Measurements from ENCODE around the gene CSNK1D. TPM values are rescaled to one million over a fixed set of nuclear protein-coding genes. Genes with fewer than 3 reads are reported as not detected.

Gene CSNK1D
- total RNA-seq, 1 donor = 50.3 TPM

DNA sequence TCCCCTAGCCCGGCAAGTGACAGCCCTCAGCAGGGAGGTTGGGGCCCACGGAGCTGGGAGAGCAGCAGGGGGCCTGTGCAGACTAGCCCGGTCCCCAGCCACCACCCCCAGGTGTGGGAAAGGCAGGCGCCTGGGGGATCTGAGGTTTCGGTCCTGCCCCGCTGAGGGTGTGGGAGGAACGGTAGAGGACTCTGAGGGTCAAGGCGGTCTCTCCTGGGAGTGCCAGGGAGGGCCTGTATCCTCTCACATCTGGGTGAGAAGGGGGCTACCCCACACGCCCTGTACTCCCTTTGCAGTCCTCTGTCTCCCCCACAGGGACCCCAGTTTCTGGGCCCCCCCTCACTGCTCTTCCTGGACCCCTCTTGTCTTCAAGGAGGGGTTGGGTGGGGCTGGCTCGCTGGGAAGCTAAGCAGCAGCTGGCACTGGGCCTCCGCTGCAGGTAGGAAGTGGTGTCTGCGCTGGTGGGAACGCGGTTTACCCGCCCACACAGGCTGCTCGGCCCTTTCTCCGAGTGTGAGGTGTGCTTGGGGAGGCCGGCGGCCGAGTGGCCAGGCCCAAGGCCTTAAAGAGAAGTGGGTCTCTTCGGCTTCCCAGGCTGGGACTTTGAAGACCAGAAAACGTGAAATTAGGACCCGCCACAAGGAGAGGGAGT is 28.5 kb upstream of the CSNK1D start:
- H3K4me2 ChIP-seq (ENCODE audit: insufficient read depth, low read length) = no peak overlapping the region
- H3K4me1 ChIP-seq (ENCODE audit: insufficient read depth, low read length) = peaks cover 16% of the 10 kb centered on the region
- H3K4me3 ChIP-seq (ENCODE audit: insufficient read depth, low read length) = no peak overlapping the region
- H4K20me1 ChIP-seq (ENCODE audit: insufficient read depth, low read length) = no peaks in the 10 kb centered on the region
- no peaks in the 10 kb centered on the region for H3K9me3 ChIP-seq (ENCODE audit: low read depth, low read length)
- DNase-seq (ENCODE audit: insufficient read length, low spot score, missing footprints) = peak; percentile 79
- H3K36me3 ChIP-seq (ENCODE audit: insufficient read depth, low read length) = no peaks in the 10 kb centered on the region
- no peak overlapping the region for H3K27ac ChIP-seq (ENCODE audit: low read depth, low read length)
- no peaks in the 10 kb centered on the region for H3K79me2 ChIP-seq (ENCODE audit: insufficient read depth, low read length)
- TF ChIP-seq, protein P1, sequence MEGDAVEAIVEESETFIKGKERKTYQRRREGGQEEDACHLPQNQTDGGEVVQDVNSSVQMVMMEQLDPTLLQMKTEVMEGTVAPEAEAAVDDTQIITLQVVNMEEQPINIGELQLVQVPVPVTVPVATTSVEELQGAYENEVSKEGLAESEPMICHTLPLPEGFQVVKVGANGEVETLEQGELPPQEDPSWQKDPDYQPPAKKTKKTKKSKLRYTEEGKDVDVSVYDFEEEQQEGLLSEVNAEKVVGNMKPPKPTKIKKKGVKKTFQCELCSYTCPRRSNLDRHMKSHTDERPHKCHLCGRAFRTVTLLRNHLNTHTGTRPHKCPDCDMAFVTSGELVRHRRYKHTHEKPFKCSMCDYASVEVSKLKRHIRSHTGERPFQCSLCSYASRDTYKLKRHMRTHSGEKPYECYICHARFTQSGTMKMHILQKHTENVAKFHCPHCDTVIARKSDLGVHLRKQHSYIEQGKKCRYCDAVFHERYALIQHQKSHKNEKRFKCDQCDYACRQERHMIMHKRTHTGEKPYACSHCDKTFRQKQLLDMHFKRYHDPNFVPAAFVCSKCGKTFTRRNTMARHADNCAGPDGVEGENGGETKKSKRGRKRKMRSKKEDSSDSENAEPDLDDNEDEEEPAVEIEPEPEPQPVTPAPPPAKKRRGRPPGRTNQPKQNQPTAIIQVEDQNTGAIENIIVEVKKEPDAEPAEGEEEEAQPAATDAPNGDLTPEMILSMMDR (IDR thresholded peaks at IDR 0.05; ENCODE audit: extremely low read depth, low read depth, low read length) = no peak
- H2AFZ ChIP-seq (ENCODE audit: low read length) = no peak overlapping the region
- no peaks in the 10 kb centered on the region for H3K27me3 ChIP-seq (ENCODE audit: insufficient read depth, low read length)

DNA sequence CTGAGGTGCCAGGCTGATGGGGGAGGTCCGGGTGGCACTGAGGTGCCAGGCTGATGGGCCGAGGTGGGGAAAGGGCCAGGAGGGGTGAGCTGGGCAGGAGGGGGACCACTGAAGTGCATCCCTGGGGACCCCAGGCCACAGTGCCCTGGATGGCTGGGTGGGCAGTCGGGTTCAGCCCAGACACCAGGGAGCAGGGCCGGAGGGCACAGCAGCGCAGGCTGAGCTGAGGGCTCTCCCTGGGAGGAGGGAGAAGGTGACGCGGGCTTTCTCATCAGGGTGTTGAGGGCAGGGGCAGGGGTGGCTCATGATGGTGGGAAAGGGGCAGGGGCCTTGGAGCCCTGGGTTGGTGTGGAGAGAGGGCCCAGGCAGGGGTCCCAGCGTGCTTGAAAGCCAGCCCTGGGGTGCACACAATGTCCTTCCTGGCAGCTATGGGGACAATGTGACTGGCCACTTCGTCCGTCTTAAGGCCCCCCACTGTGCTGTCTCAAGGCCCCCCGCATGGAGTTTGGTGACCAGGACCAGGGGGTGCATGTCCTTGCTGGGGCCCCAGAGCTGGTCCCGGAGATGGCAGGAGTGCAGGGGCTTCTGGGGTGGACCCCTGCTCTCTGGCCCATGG is 27.9 kb upstream of the CSNK1D start:
- Histone ChIP-seq H3K9me3 (ENCODE audit: low read depth, low read length) (no peaks in the 10 kb centered on the region), H3K36me3 (ENCODE audit: insufficient read depth, low read length) (no peaks in the 10 kb centered on the region), H3K27me3 (ENCODE audit: insufficient read depth, low read length) (no peaks in the 10 kb centered on the region), H3K4me3 (ENCODE audit: insufficient read depth, low read length) (no peak overlapping the region), H4K20me1 (ENCODE audit: insufficient read depth, low read length) (no peaks in the 10 kb centered on the region), H3K27ac (ENCODE audit: low read depth, low read length) (no peak overlapping the region), H3K4me1 (ENCODE audit: insufficient read depth, low read length) (peaks cover 19% of the 10 kb centered on the region), H2AFZ (ENCODE audit: low read length) (no peak overlapping the region), H3K79me2 (ENCODE audit: insufficient read depth, low read length) (no peaks in the 10 kb centered on the region), H3K4me2 (ENCODE audit: insufficient read depth, low read length) (no peak overlapping the region)
- peak; percentile 78 for DNase-seq (ENCODE audit: insufficient read length, low spot score, missing footprints)
- TF ChIP-seq, protein P1 (IDR thresholded peaks at IDR 0.05; ENCODE audit: extremely low read depth, low read depth, low read length) = no peak

DNA sequence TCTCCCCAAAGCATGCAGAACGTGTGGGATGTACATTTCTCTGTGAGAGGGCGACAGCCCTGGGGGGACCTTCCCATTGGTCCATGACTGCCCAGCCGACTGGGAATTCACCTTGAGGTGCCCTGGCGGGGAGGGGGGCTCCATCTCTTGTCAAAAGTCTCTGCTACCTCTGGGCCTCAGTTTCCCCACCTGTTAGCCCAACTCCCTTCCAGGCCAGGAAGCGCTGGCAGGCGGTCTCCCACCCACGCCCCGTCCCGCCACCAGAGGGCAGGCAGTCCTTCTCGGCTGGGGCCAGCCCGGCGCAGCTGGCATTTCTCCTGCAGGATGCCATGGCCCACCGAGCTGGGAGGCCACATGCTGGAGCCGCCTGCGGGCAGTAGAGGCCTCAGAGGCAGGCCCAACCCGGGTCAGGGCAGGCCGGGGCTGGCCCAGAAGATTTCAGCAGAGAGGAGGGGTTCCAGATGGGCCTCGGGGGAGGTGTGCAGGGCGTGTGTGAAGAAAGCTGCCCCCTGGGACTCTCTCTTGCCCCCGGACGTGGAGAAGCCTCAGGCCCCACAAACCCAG is 27.3 kb upstream of the CSNK1D start:
- no peaks in the 10 kb centered on the region for H3K9me3 ChIP-seq (ENCODE audit: low read depth, low read length)
- no peak overlapping the region for H3K27ac ChIP-seq (ENCODE audit: low read depth, low read length)
- H3K36me3 ChIP-seq (ENCODE audit: insufficient read depth, low read length) = no peaks in the 10 kb centered on the region
- H4K20me1 ChIP-seq (ENCODE audit: insufficient read depth, low read length) = no peaks in the 10 kb centered on the region
- H3K4me2 ChIP-seq (ENCODE audit: insufficient read depth, low read length) = no peak overlapping the region
- H2AFZ ChIP-seq (ENCODE audit: low read length) = no peak overlapping the region
- H3K4me3 ChIP-seq (ENCODE audit: insufficient read depth, low read length) = no peak overlapping the region
- H3K79me2 ChIP-seq (ENCODE audit: insufficient read depth, low read length) = no peaks in the 10 kb centered on the region
- TF ChIP-seq, protein P1 (IDR thresholded peaks at IDR 0.05; ENCODE audit: extremely low read depth, low read depth, low read length) = peak; percentile 62
- peaks cover 19% of the 10 kb centered on the region for H3K4me1 ChIP-seq (ENCODE audit: insufficient read depth, low read length)
- no peaks in the 10 kb centered on the region for H3K27me3 ChIP-seq (ENCODE audit: insufficient read depth, low read length)
- peak; percentile 97 for DNase-seq (ENCODE audit: insufficient read length, low spot score, missing footprints)

DNA sequence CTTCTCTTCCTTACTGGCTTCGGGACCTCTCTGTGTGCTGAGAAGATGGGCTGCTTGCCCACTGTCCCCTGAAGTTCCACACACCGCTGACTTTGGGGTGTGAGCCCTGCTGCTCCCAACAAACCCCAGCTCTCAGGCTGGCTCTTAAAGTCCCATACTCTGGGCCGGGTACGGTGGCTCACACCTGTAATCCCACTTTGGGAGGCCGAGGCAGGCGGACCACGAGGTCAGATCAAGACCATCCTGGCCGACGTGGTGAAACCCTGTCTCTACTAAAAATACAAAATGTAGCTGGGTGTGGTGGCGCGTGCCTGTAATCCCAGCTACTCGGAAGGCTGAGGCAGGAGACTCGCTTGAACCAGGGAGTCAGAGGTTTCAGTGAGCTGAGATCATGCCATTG is 26.7 kb upstream of the CSNK1D start:
- no peak overlapping the region for H3K4me2 ChIP-seq (ENCODE audit: insufficient read depth, low read length)
- H3K4me1 ChIP-seq (ENCODE audit: insufficient read depth, low read length) = peaks cover 19% of the 10 kb centered on the region
- no peaks in the 10 kb centered on the region for H4K20me1 ChIP-seq (ENCODE audit: insufficient read depth, low read length)
- no peaks in the 10 kb centered on the region for H3K79me2 ChIP-seq (ENCODE audit: insufficient read depth, low read length)
- no peak overlapping the region for H3K4me3 ChIP-seq (ENCODE audit: insufficient read depth, low read length)
- H3K36me3 ChIP-seq (ENCODE audit: insufficient read depth, low read length) = no peaks in the 10 kb centered on the region
- H3K27ac ChIP-seq (ENCODE audit: low read depth, low read length) = no peak overlapping the region
- DNase-seq (ENCODE audit: insufficient read length, low spot score, missing footprints) = no peak
- H2AFZ ChIP-seq (ENCODE audit: low read length) = no peak overlapping the region
- H3K9me3 ChIP-seq (ENCODE audit: low read depth, low read length) = no peaks in the 10 kb centered on the region
- TF ChIP-seq, protein P1 (IDR thresholded peaks at IDR 0.05; ENCODE audit: extremely low read depth, low read depth, low read length) = no peak
- H3K27me3 ChIP-seq (ENCODE audit: insufficient read depth, low read length) = no peaks in the 10 kb centered on the region

All from osteoblast (primary cell).